K562 (cell line): ENCODE results near the gene KPNA4. TPM values are rescaled to one million over a fixed set of nuclear protein-coding genes. Genes with fewer than 3 reads are reported as not detected.

Source experiments
- ATAC-seq: fragments of 200-7000 bp; cut with Tn5 transposase; 3 replicates; pipeline ENCODE4 v1.9.1; 2020; ENCODE audit warnings: moderate library complexity
- BruUV-seq: library from RNA; stranded (reverse); fragments of 400-500 nt; replicated peaks from 2 replicates; lab custom pipeline; 2021; lab: Mats Ljungman, UMichigan
- CTCF ChIA-PET: fragments of 300-600 bp; formaldehyde crosslinking; extraction: SDS; loops from one replicate; lab custom pipeline; 2021; ENCODE audit warnings: low intra/inter-chr PET ratio; lab: Yijun Ruan, JAX
- POLR2A ChIA-PET: fragments of 300-600, 350-650 bp; sonication (Branson Sonifier 250); formaldehyde crosslinking; extraction: SDS; loops from one replicate; lab custom pipeline; 2021; ENCODE audit warnings: antibody characterized with exemption, inconsistent platforms; lab: Yijun Ruan, JAX
- DNase-seq, 4 experiments: peaks; one replicate each; pipeline versions ENCODE4 v3.0.0 to v3.0.0-alpha.2; 2011 to 2018; ENCODE audit warnings: low spot score in 3 of 4, mixed read lengths in 3 of 4; ENCODE audit errors: extremely low read depth in 1 of 4
- FAIRE-seq: peaks from 2 replicates; lab custom pipeline; 2011; peaks lifted over from hg19 to GRCh38; lab: Jason Lieb, UNC
- H2AFZ ChIP-seq: 2 replicates; pipeline ENCODE4 v1.6.0; 2011; ENCODE audit warnings: low read depth, low read length, control low read depth, inconsistent platforms
- H3K27ac ChIP-seq: fragments of 200-600 bp; 3 replicates; pipeline ENCODE4 v1.8.0; 2011; ENCODE audit warnings: low read depth, mild to moderate bottlenecking, control low read depth, inconsistent platforms, low read length, moderate library complexity, mixed read lengths; ENCODE audit errors: extremely low read depth
- H3K27me3 ChIP-seq, 2 experiments: fragments of 300-600 bp in 1 of 2; 2 replicates in 1 of 2; 3 replicates in 1 of 2; pipeline versions ENCODE4 v1.6.0 to v1.8.0; 2011; ENCODE audit warnings: inconsistent platforms in 2 of 2, low read length in 2 of 2, mild to moderate bottlenecking in 1 of 2, mixed read lengths in 1 of 2, moderate library complexity in 1 of 2; ENCODE audit not compliant: control insufficient read depth in 2 of 2, insufficient read depth in 2 of 2
- H3K36me3 ChIP-seq: fragments of 300-600 bp; 3 replicates; pipeline ENCODE4 v1.8.0; 2011; ENCODE audit warnings: mild to moderate bottlenecking, low read length, inconsistent platforms; ENCODE audit not compliant: control insufficient read depth, insufficient read depth
- H3K4me1 ChIP-seq, 2 experiments: fragments of 200-600 bp in 1 of 2; replicated peaks in 1 of 2; 2 replicates in 1 of 2; 3 replicates in 1 of 2; pipeline versions ENCODE4 v1.5.1 to v1.8.0; 2011; ENCODE audit warnings: inconsistent platforms in 2 of 2, low read length in 2 of 2, mild to moderate bottlenecking in 1 of 2, mixed read lengths in 1 of 2, moderate library complexity in 1 of 2; ENCODE audit not compliant: control insufficient read depth in 2 of 2, insufficient read depth in 2 of 2
- H3K4me2 ChIP-seq: 2 replicates; pipeline ENCODE4 v1.6.1; 2011; ENCODE audit warnings: low read length, control low read depth, inconsistent platforms, mixed read lengths; ENCODE audit not compliant: insufficient read depth
- H3K4me3 ChIP-seq: fragments of 200-600 bp; sonication (generic), shearing (Covaris generic); 2 replicates; pipeline ENCODE4 v1.5.1; 2016; ENCODE audit warnings: control low read depth, inconsistent platforms
- H3K79me2 ChIP-seq: fragments of 200-600 bp; 3 replicates; pipeline ENCODE4 v1.8.0; 2011; ENCODE audit warnings: low read length, inconsistent platforms; ENCODE audit not compliant: control insufficient read depth, insufficient read depth
- H3K9ac ChIP-seq, 2 experiments: 2 replicates each; pipeline versions ENCODE4 v1.6.0 to v1.6.1; 2011; ENCODE audit warnings: low read depth in 2 of 2, low read length in 2 of 2, control low read depth in 1 of 2, inconsistent platforms in 1 of 2, mild to moderate bottlenecking in 1 of 2, mixed read lengths in 1 of 2; ENCODE audit not compliant: insufficient read depth in 1 of 2
- H3K9me1 ChIP-seq: one replicate; pipeline ENCODE4 v1.6.0; 2011; ENCODE audit warnings: inconsistent platforms, mild to moderate bottlenecking, low read length, moderate library complexity; ENCODE audit not compliant: control insufficient read depth, insufficient read depth
- H3K9me3 ChIP-seq: replicated peaks from 2 replicates; pipeline ENCODE4 v1.5.1; 2011; ENCODE audit warnings: low read depth, low read length, inconsistent platforms; ENCODE audit not compliant: control insufficient read depth, insufficient read depth
- H4K20me1 ChIP-seq: replicated peaks from 2 replicates; pipeline ENCODE4 v1.6.1; 2011; ENCODE audit warnings: low read length, inconsistent platforms, mixed read lengths; ENCODE audit not compliant: control insufficient read depth, insufficient read depth
- BDP1 ChIP-seq: IDR thresholded peaks from 3 replicates; pipeline ENCODE4 v1.6.1; 2011; ENCODE audit not compliant: insufficient read length, insufficient read depth
- FIP1L1 ChIP-seq: fragments of 200-400 bp; formaldehyde crosslinking; IDR thresholded peaks from 2 replicates; pipeline ENCODE4 v1.6.1; 2018; ENCODE audit warnings: mild to moderate bottlenecking, low read depth, low read length; ENCODE audit not compliant: poor library complexity, severe bottlenecking
- HDAC6 ChIP-seq: IDR thresholded peaks from 2 replicates; pipeline ENCODE4 v1.6.1; 2012; ENCODE audit warnings: low read depth, mild to moderate bottlenecking, control low read depth, inconsistent platforms, low read length, moderate library complexity
- NCOR1 ChIP-seq: fragments of 450-650 bp; IDR thresholded peaks from 2 replicates; pipeline ENCODE4 v1.6.1; 2016; ENCODE audit warnings: mild to moderate bottlenecking, moderate library complexity
- RCOR1 ChIP-seq, 2 experiments: IDR thresholded peaks; 2 replicates each; pipeline ENCODE4 v1.6.1; 2012; ENCODE audit warnings: low read depth in 2 of 2, low read length in 2 of 2, borderline replicate concordance in 1 of 2, improper control_type of control experiment in 1 of 2
- STAT5B ChIP-seq: fragments of 250-450 bp; sonication (Bioruptor Pico); IDR thresholded peaks from 2 replicates; pipeline ENCODE4 v1.8.0; 2021; ENCODE audit warnings: mild to moderate bottlenecking, inconsistent platforms
- WGBS: fragments of 100-300 bp; shearing (Covaris generic); methylation state at CpG from one replicate; pipeline ENCODE4 v1.1.6; 2016; ENCODE audit warnings: low coverage, mixed read lengths; ENCODE audit not compliant: insufficient coverage; ENCODE audit errors: missing lambda C conversion rate; 5-methylcytosine and 5-hydroxymethylcytosine counted together
- in situ Hi-C: fragments of 300-500 bp; cut with MboI; formaldehyde crosslinking; loops from 4 replicates; pipeline ENCODE4 v1.15.0; 2018; ENCODE audit warnings: inconsistent platforms, mixed read lengths
- intact Hi-C: fragments of 100-400 bp; cut with micrococcal nuclease; formaldehyde crosslinking; loops from 2 replicates; pipeline ENCODE4 v1.14.2; 2022
- polyA plus RNA-seq, 8 experiments: library from polyadenylated mRNA; depleted of rRNA in 4 of 8; stranded (reverse) in 5 of 8; unstranded in 3 of 8; fragments of >200 nt; fragmentation: Nextera tagmentation in 2 of 8; fragmentation: Illumina TruSeq in 1 of 8; extraction: Ambion mirVana in 2 of 8; extraction: Trizol in 1 of 8; gene quantifications; 2 replicates each; pipeline versions ENCODE4 v1.2.1 to v1.2.3, GENCODE V29; 2011 to 2014; ENCODE audit warnings: inconsistent platforms in 1 of 8, missing spikeins in 1 of 8
- total RNA-seq, 7 experiments: library from RNA; depleted of rRNA in 6 of 7; stranded (reverse); fragments of >200 nt in 6 of 7; fragmentation: Illumina TruSeq in 2 of 7; extraction: Trizol in 2 of 7; gene quantifications; 2 replicates each; pipeline versions ENCODE4 v1.2.1 to v1.2.3, GENCODE V29; 2011 to 2021; ENCODE audit warnings: low replicate concordance in 1 of 7
- TF ChIP-seq, protein P1 (sequence below): fragments of 250-450 bp; sonication (Bioruptor Pico); IDR thresholded peaks from 2 replicates; pipeline ENCODE4 v1.9.0; 2021; ENCODE audit warnings: mild to moderate bottlenecking, inconsistent platforms
- TF ChIP-seq, protein P2 (sequence below): fragments of 450-650 bp; formaldehyde crosslinking; conservative IDR thresholded peaks from 2 replicates; pipeline ENCODE4 v1.4.0; 2022; ENCODE audit warnings: mild to moderate bottlenecking, missing genetic modification characterization
- TF ChIP-seq, protein P3 (sequence below): fragments of 450-650 bp; IDR thresholded peaks from 2 replicates; pipeline ENCODE4 v1.7.0; 2016; ENCODE audit warnings: borderline replicate concordance
- TF ChIP-seq, protein P4 (sequence below): fragments of 250-450 bp; sonication (Bioruptor Pico); IDR thresholded peaks from 2 replicates; pipeline ENCODE4 v1.8.0; 2022; ENCODE audit warnings: moderate library complexity, mild to moderate bottlenecking, inconsistent platforms

The KPNA4 gene
- total and polyA plus RNA-seq, 9 of the 15 experiments (the other 6 are each of a cell fraction or from before 2014, with no cell fraction given): 13.9 to 66.6 (median 34.5) TPM

- TF ChIP-seq, protein P1, sequence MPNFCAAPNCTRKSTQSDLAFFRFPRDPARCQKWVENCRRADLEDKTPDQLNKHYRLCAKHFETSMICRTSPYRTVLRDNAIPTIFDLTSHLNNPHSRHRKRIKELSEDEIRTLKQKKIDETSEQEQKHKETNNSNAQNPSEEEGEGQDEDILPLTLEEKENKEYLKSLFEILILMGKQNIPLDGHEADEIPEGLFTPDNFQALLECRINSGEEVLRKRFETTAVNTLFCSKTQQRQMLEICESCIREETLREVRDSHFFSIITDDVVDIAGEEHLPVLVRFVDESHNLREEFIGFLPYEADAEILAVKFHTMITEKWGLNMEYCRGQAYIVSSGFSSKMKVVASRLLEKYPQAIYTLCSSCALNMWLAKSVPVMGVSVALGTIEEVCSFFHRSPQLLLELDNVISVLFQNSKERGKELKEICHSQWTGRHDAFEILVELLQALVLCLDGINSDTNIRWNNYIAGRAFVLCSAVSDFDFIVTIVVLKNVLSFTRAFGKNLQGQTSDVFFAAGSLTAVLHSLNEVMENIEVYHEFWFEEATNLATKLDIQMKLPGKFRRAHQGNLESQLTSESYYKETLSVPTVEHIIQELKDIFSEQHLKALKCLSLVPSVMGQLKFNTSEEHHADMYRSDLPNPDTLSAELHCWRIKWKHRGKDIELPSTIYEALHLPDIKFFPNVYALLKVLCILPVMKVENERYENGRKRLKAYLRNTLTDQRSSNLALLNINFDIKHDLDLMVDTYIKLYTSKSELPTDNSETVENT (CRISPR knock-in tag): no peak
Observed at GRCh38 chr3:160464971-160465370, 100.4 kb downstream of the KPNA4 start (continued).

DNA sequence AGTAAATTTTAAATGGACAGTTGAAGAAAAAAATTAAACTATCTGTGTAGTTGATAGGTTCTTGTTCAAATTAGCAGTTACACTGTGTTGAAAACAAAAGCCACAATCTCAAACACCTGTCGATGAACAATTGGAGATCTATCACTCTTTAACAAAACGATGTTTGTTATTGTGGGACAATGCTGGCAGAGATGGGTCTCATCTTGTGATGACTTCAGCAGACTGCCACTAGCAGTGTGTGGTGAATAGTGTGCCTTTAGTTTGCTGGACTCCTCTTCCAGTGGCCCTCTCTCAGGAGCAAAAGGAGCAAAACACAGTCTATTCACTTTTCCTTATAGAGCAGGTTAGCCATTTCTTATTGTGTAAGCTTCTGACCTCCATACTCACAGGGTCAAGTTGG is 101.0 kb downstream of the KPNA4 start:
- Histone ChIP-seq H4K20me1 (no peaks in the 10 kb centered on the region), H3K36me3 (no peaks in the 10 kb centered on the region), H3K79me2 (no peaks in the 10 kb centered on the region), H3K9ac (no peak overlapping the region), H3K4me1 (peaks cover 0 to 13% of the 10 kb centered on the region in 2 experiments; a peak in 4 of 5 replicates), H3K27me3 (no peaks in the 10 kb centered on the region), H2AFZ (no peak overlapping the region), H3K4me2 (no peak overlapping the region), H3K9me3 (no peaks in the 10 kb centered on the region), H3K4me3 (no peak overlapping the region), H3K9me1 (no peaks in the 10 kb centered on the region), H3K27ac (no peak overlapping the region)
- intact Hi-C loops (no loop called here), in situ Hi-C loops (loop anchor here (25.0 kb wide), 1 partner anchor 577 kb away; no protein-coding TSS in a partner anchor)
- no TSS peak for BruUV-seq
- ATAC-seq (no peak), DNase-seq (no peak), FAIRE-seq (no peak)
- ChIA-PET CTCF (no interaction called here), POLR2A (interaction anchor here (1.1 kb wide), 1 partner anchor 14 kb away, joined by 6 read pairs; the partner anchor contains the start of gene TRIM59)
- TF ChIP-seq, protein P2, sequence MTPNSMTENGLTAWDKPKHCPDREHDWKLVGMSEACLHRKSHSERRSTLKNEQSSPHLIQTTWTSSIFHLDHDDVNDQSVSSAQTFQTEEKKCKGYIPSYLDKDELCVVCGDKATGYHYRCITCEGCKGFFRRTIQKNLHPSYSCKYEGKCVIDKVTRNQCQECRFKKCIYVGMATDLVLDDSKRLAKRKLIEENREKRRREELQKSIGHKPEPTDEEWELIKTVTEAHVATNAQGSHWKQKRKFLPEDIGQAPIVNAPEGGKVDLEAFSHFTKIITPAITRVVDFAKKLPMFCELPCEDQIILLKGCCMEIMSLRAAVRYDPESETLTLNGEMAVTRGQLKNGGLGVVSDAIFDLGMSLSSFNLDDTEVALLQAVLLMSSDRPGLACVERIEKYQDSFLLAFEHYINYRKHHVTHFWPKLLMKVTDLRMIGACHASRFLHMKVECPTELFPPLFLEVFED: no peak
- TF ChIP-seq BDP1 (no peak), HDAC6 (no peak), RCOR1 (IDR thresholded peaks at IDR 0.05; ENCODE audit: borderline replicate concordance in 1 of 2, low read depth in 2 of 2, low read length in 2 of 2) (no peak), NCOR1 (no peak), STAT5B (CRISPR knock-in tag) (no peak), FIP1L1 (no peak)
- TF ChIP-seq, protein P3, sequence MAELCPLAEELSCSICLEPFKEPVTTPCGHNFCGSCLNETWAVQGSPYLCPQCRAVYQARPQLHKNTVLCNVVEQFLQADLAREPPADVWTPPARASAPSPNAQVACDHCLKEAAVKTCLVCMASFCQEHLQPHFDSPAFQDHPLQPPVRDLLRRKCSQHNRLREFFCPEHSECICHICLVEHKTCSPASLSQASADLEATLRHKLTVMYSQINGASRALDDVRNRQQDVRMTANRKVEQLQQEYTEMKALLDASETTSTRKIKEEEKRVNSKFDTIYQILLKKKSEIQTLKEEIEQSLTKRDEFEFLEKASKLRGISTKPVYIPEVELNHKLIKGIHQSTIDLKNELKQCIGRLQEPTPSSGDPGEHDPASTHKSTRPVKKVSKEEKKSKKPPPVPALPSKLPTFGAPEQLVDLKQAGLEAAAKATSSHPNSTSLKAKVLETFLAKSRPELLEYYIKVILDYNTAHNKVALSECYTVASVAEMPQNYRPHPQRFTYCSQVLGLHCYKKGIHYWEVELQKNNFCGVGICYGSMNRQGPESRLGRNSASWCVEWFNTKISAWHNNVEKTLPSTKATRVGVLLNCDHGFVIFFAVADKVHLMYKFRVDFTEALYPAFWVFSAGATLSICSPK: no peak
- TF ChIP-seq, protein P4, sequence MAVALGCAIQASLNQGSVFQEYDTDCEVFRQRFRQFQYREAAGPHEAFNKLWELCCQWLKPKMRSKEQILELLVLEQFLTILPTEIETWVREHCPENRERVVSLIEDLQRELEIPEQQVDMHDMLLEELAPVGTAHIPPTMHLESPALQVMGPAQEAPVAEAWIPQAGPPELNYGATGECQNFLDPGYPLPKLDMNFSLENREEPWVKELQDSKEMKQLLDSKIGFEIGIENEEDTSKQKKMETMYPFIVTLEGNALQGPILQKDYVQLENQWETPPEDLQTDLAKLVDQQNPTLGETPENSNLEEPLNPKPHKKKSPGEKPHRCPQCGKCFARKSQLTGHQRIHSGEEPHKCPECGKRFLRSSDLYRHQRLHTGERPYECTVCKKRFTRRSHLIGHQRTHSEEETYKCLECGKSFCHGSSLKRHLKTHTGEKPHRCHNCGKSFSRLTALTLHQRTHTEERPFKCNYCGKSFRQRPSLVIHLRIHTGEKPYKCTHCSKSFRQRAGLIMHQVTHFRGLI (CRISPR knock-in tag): no peak
- WGBS: 12% methylated on average over 2 of the region's 2 CpGs
